B cell (primary cell): ENCODE measurements around the gene PSMD2. TPM values are rescaled to one million over a fixed set of nuclear protein-coding genes. Genes with fewer than 3 reads are reported as not detected.
A peak's percentile ranks its signal among the peaks of the same experiment; 100 is the strongest.

Experiments used
- ATAC-seq: fragments of 200-7000 bp; cut with Tn5 transposase; one replicate; pipeline ENCODE4 v1.10.0; 2021; ENCODE audit warnings: low read depth, mild to moderate bottlenecking, moderate number of reproducible peaks, moderate library complexity
- CTCF ChIA-PET: fragments of 350-600 bp; sonication (Branson Sonifier 250); formaldehyde crosslinking; loops from one replicate; lab custom pipeline; 2021; ENCODE audit warnings: antibody characterized with exemption, inconsistent platforms; lab: Charles Lee
- POLR2A ChIA-PET: fragments of 350-600 bp; sonication (Branson Sonifier 250); formaldehyde crosslinking; loops from one replicate; lab custom pipeline; 2021; ENCODE audit warnings: antibody characterized with exemption; lab: Charles Lee
- DNase-seq: peaks from one replicate; pipeline ENCODE4 v3.0.0; 2013
- H2AFZ ChIP-seq: 2 replicates; pipeline ENCODE4 v1.6.1; 2012; ENCODE audit warnings: mild to moderate bottlenecking, low read depth, low read length; ENCODE audit not compliant: insufficient read depth, poor library complexity, severe bottlenecking
- H3K27ac ChIP-seq, 2 donors: 1 replicate in 1 of 2; 2 replicates in 1 of 2; pipeline ENCODE4 v1.5.1; 2012 to 2013; ENCODE audit warnings: low read length in 2 of 2, mild to moderate bottlenecking in 2 of 2, moderate library complexity in 1 of 2
- H3K27me3 ChIP-seq, 4 experiments: fragments of 200-600 bp in 1 of 4; sonication (generic) in 1 of 4; replicated peaks in 1 of 4; 1 replicate in 2 of 4; 2 replicates in 2 of 4; pipeline versions ENCODE4 v1.6.1 to v1.7.0; 2013 to 2016; ENCODE audit warnings: low read length in 3 of 4, mild to moderate bottlenecking in 2 of 4, mixed read lengths in 1 of 4, moderate library complexity in 1 of 4; ENCODE audit not compliant: insufficient read depth in 4 of 4, control insufficient read depth in 3 of 4; ENCODE audit errors: control extremely low read depth in 1 of 4
- H3K36me3 ChIP-seq, 2 experiments: replicated peaks in 1 of 2; 1 replicate in 1 of 2; 2 replicates in 1 of 2; pipeline versions ENCODE4 v1.6.1 to v1.7.1; 2013; ENCODE audit warnings: low read length in 1 of 2; ENCODE audit not compliant: insufficient read depth in 2 of 2, control insufficient read depth in 1 of 2; ENCODE audit errors: control extremely low read depth in 1 of 2, extremely low read depth in 1 of 2
- H3K4me1 ChIP-seq, 2 donors: fragments of 200-600 bp in 1 of 2; sonication (generic) in 1 of 2; 1 replicate in 1 of 2; 2 replicates in 1 of 2; pipeline versions ENCODE4 v1.5.1 to v1.6.1; 2013 to 2017; ENCODE audit warnings: low read length in 2 of 2; ENCODE audit not compliant: control insufficient read depth in 2 of 2, insufficient read depth in 2 of 2
- H3K4me2 ChIP-seq: replicated peaks from 2 replicates; pipeline ENCODE3; 2012; ENCODE audit warnings: mild to moderate bottlenecking, low read depth, low read length; ENCODE audit not compliant: poor library complexity, severe bottlenecking
- H3K4me3 ChIP-seq, 5 experiments: fragments of 200-600 bp in 1 of 5; sonication (generic) in 1 of 5; 1 replicate in 3 of 5; 2 replicates in 2 of 5; pipeline versions ENCODE4 v1.5.1 to v1.7.0; 2011 to 2016; ENCODE audit warnings: low read length in 4 of 5, mild to moderate bottlenecking in 4 of 5, low read depth in 2 of 5, control low read depth in 1 of 5, moderate library complexity in 1 of 5; ENCODE audit not compliant: insufficient read depth in 1 of 5; ENCODE audit errors: control extremely low read depth in 1 of 5, extremely low read depth in 1 of 5
- H3K79me2 ChIP-seq: fragments of 200-600 bp; sonication (generic); one replicate; pipeline ENCODE4 v1.6.0; 2016; ENCODE audit warnings: low read length; ENCODE audit not compliant: control insufficient read depth, insufficient read depth
- H3K9ac ChIP-seq: fragments of 200-600 bp; sonication (generic); 2 replicates; pipeline ENCODE4 v1.6.1; 2017; ENCODE audit warnings: mild to moderate bottlenecking, low read length, moderate library complexity
- H3K9me3 ChIP-seq, 3 donors: one replicate each; pipeline versions ENCODE4 v1.6.1 to v1.7.1; 2013; ENCODE audit warnings: low read length in 2 of 3; ENCODE audit not compliant: control insufficient read depth in 2 of 3, insufficient read depth in 1 of 3; ENCODE audit errors: control extremely low read depth in 1 of 3
- H4K20me1 ChIP-seq: 2 replicates; pipeline ENCODE4 v1.6.0; 2012; ENCODE audit warnings: mild to moderate bottlenecking, low read length; ENCODE audit not compliant: insufficient read depth, control insufficient read depth, poor library complexity, severe bottlenecking
- H3K27ac Mint-ChIP-seq: one replicate; pipeline ENCODE4 v1.8.0; 2021; ENCODE audit warnings: mixed read lengths
- H3K27me3 Mint-ChIP-seq: one replicate; pipeline ENCODE4 v1.8.0; 2021; ENCODE audit warnings: mixed read lengths
- H3K4me1 Mint-ChIP-seq: one replicate; pipeline ENCODE4 v1.8.0; 2021; ENCODE audit warnings: mixed read lengths
- H3K4me3 Mint-ChIP-seq: one replicate; pipeline ENCODE4 v1.8.0; 2021; ENCODE audit warnings: mixed read lengths
- H3K9me3 Mint-ChIP-seq: one replicate; pipeline ENCODE4 v1.8.0; 2022; ENCODE audit warnings: mixed read lengths; ENCODE audit not compliant: insufficient read depth
- CTCF ChIP-seq: fragments of 200-600 bp; IDR thresholded peaks from one replicate; pipeline ENCODE4 v1.8.0; 2022; ENCODE audit warnings: antibody characterized with exemption, mild to moderate bottlenecking
- EZH2 ChIP-seq: IDR thresholded peaks from 2 replicates; pipeline ENCODE4 v1.6.1; 2012; ENCODE audit warnings: borderline replicate concordance, low read depth, mild to moderate bottlenecking, moderate library complexity, low read length; ENCODE audit not compliant: insufficient read depth, poor library complexity, severe bottlenecking
- WGBS: methylation state at CpG from one replicate; pipeline ENCODE4 v1.1.5; 2013; ENCODE audit warnings: missing lambda C conversion rate; ENCODE audit not compliant: insufficient coverage; 5-methylcytosine and 5-hydroxymethylcytosine counted together
- intact Hi-C: fragments of 100-400 bp; cut with micrococcal nuclease; formaldehyde crosslinking; loops from one replicate; pipeline ENCODE4 v1.10.0; 2022
- polyA plus RNA-seq: library from polyadenylated mRNA; depleted of rRNA; stranded (reverse); fragments of >200 nt; gene quantifications from 2 replicates; pipeline ENCODE4 v1.2.3, GENCODE V29; 2012
- total RNA-seq, 2 donors: library from RNA; stranded (reverse); fragments of 120-200 nt in 1 of 2; gene quantifications; 1 replicate in 1 of 2; 2 replicates in 1 of 2; pipeline versions ENCODE4 v1.2.3 to v1.2.4, GENCODE V29; 2013 to 2022

The PSMD2 gene
- total and polyA plus RNA-seq, 2 donors (not counting 1 experiment from before 2014, with no cell fraction given): 79.4 to 140 TPM

- ChIA-PET POLR2A (no interaction called here), CTCF (interaction anchor here (1.3 kb wide), 1 partner anchor 263 kb away, joined by 3 read pairs; no protein-coding TSS in a partner anchor)
- Histone ChIP-seq H3K27ac (no peak overlapping the region), H3K36me3 (no peaks in the 10 kb centered on the region), H3K4me3 (peak overlapping the region in 4 of 5 experiments; percentile 28 to 67 (median 46)), H4K20me1 (peaks cover 7% of the 10 kb centered on the region), H3K79me2 (no peaks in the 10 kb centered on the region), H3K4me2 (peak overlapping the region; percentile 96), H2AFZ (peak overlapping the region; percentile 60), H3K27me3 (peaks cover 0 to 69% (median 29%) of the 10 kb centered on the region in 4 experiments), H3K4me1 (peaks cover 27% of the 10 kb centered on the region in 2 donors), H3K9me3 (peaks cover 0 to 4% (median 0%) of the 10 kb centered on the region in 3 donors), H3K9ac (peak overlapping the region; percentile 55)
- DNase-seq: peak; percentile 48
- Mint-ChIP-seq H3K9me3 (peaks cover 1% of the 10 kb centered on the region), H3K4me1 (peaks cover 24% of the 10 kb centered on the region), H3K27me3 (peaks cover 51% of the 10 kb centered on the region), H3K27ac (no peak overlapping the region), H3K4me3 (peak overlapping the region; percentile 83)
- 6% methylated on average over 55 of the region's 66 CpGs for WGBS
- intact Hi-C loops: no loop called here
- TF ChIP-seq CTCF (no peak), EZH2 (no peak)
- peak; percentile 10 for ATAC-seq
Measured at GRCh38 chr3:184261854-184262763, 36.9 kb upstream of the PSMD2 start.

- DNase-seq: no peak
- Mint-ChIP-seq H3K4me1 (peaks cover 24% of the 10 kb centered on the region), H3K4me3 (peak overlapping the region; percentile 72), H3K27ac (no peak overlapping the region), H3K9me3 (peaks cover 4% of the 10 kb centered on the region), H3K27me3 (peaks cover 53% of the 10 kb centered on the region)
- peaks cover 7% of the 10 kb centered on the region for H4K20me1 ChIP-seq
- H3K79me2 ChIP-seq: no peaks in the 10 kb centered on the region
- CTCF ChIA-PET: no interaction called here
- peaks cover 0 to 4% (median 0%) of the 10 kb centered on the region in 3 donors for H3K9me3 ChIP-seq
- no peak overlapping the region for H3K27ac ChIP-seq
- POLR2A ChIA-PET: no interaction called here
- 20% methylated on average over 10 of the region's 15 CpGs for WGBS
- TF ChIP-seq CTCF (no peak), EZH2 (no peak)
- no peak overlapping the region for H3K4me3 ChIP-seq
- no peaks in the 10 kb centered on the region for H3K36me3 ChIP-seq
- no peak overlapping the region for H2AFZ ChIP-seq
- peaks cover 27% of the 10 kb centered on the region in 2 donors for H3K4me1 ChIP-seq
- no peak for ATAC-seq
- intact Hi-C loops: no loop called here
- no peak overlapping the region for H3K9ac ChIP-seq
- H3K4me2 ChIP-seq: peak overlapping the region; percentile 96
- peaks cover 0 to 69% (median 29%) of the 10 kb centered on the region in 4 experiments for H3K27me3 ChIP-seq
Measured at GRCh38 chr3:184262764-184263179, 36.3 kb upstream of the PSMD2 start.
